Body of pancreas (tissue), 4 donors: ENCODE measurements around the gene DCLK2.

ENCODE experiments used
- CTCF ChIP-seq, 7 experiments: fragments of 450-650 bp in 4 of 7; fragments of 200-600 bp in 3 of 7; sonication (generic) in 3 of 7; IDR thresholded peaks; one replicate each; pipeline ENCODE4 v1.5.1; 2016 to 2019; ENCODE audit warnings: antibody characterized with exemption in 7 of 7
- POLR2A ChIP-seq, 3 donors: fragments of 450-650 bp; IDR thresholded peaks; one replicate each; pipeline ENCODE4 v1.6.1; 2016; ENCODE audit warnings: antibody characterized with exemption in 3 of 3, mild to moderate bottlenecking in 2 of 3

GRCh38 chr4:150055467-150055866 is 22.8 kb upstream of the DCLK2 start:
- TF ChIP-seq CTCF (IDR thresholded peaks at IDR 0.05) (no peak), POLR2A (IDR thresholded peaks at IDR 0.05) (no peak)
